ENCODE data around the gene AQP7.

- TF ChIP-seq CTCF (IDR thresholded peaks at IDR 0.05) = no peak
- no peak for TF ChIP-seq POLR2A (IDR thresholded peaks at IDR 0.05)
These were observed 38.2 kb upstream of the AQP7 start for GRCh38 chr9:33440609-33441008.

Measured in lower leg skin (tissue), 3 donors.